Endothelial cell (in vitro differentiated cells): ENCODE results near the gene SLC5A10. TPM values are rescaled to one million over a fixed set of nuclear protein-coding genes. Genes with fewer than 3 reads are reported as not detected.
"Not testable (repeated sequence)": the region's sequence is repeated elsewhere in the genome, so short reads cannot be mapped to it uniquely, and the experiment has no call there.

ENCODE experiments used
- DNase-seq: peaks from one replicate; pipeline ENCODE4 v3.0.0; 2021; ENCODE audit warnings: low spot score
- H3K27ac Mint-ChIP-seq: one replicate; pipeline ENCODE4 v1.8.0; 2021; ENCODE audit warnings: mixed read lengths, inconsistent platforms; ENCODE audit not compliant: unreplicated experiment
- H3K27me3 Mint-ChIP-seq: one replicate; pipeline ENCODE4 v1.8.0; 2021; ENCODE audit warnings: mild to moderate bottlenecking, moderate library complexity, mixed read lengths, inconsistent platforms; ENCODE audit not compliant: unreplicated experiment
- H3K36me3 Mint-ChIP-seq: one replicate; pipeline ENCODE4 v1.8.0; 2021; ENCODE audit warnings: mild to moderate bottlenecking, low read depth, mixed read lengths, inconsistent platforms; ENCODE audit not compliant: unreplicated experiment
- H3K4me1 Mint-ChIP-seq: one replicate; pipeline ENCODE4 v1.8.0; 2021; ENCODE audit warnings: mild to moderate bottlenecking, mixed read lengths, inconsistent platforms; ENCODE audit not compliant: unreplicated experiment
- H3K4me3 Mint-ChIP-seq: one replicate; pipeline ENCODE4 v1.8.0; 2021; ENCODE audit warnings: mild to moderate bottlenecking, mixed read lengths, inconsistent platforms; ENCODE audit not compliant: unreplicated experiment
- H3K9me3 Mint-ChIP-seq: one replicate; pipeline ENCODE4 v1.8.0; 2021; ENCODE audit warnings: mixed read lengths, inconsistent platforms; ENCODE audit not compliant: unreplicated experiment
- total RNA-seq: library from RNA; stranded (reverse); fragmentation: NEBNext Ultra II Directional; extraction: Animal tissue kit (Norgen Biotek cat#: 25700); gene quantifications from one replicate; pipeline ENCODE4 v1.2.1, GENCODE V29; 2021; ENCODE audit not compliant: unreplicated experiment

SLC5A10 gene
- total RNA-seq, 1 donor from 2014 or later, result 0.08 TPM

GRCh38 chr17:19046782-19047375, 94.9 kb downstream of the SLC5A10 start, which contains the start of gene GRAP:
GRAP (minus strand) TSS chr17:19046957; CDS start chr17:19046926, 31 bp downstream.
- H3K4me1 Mint-ChIP-seq, H3K27me3 Mint-ChIP-seq, H3K27ac Mint-ChIP-seq, DNase-seq, H3K4me3 Mint-ChIP-seq, H3K36me3 Mint-ChIP-seq, H3K9me3 Mint-ChIP-seq: not testable (repeated sequence)

GRCh38 chr17:19047510-19047909, 95.5 kb downstream of the SLC5A10 start:
- not testable (repeated sequence) for H3K4me3 Mint-ChIP-seq, H3K4me1 Mint-ChIP-seq, H3K27ac Mint-ChIP-seq, H3K27me3 Mint-ChIP-seq, H3K9me3 Mint-ChIP-seq, H3K36me3 Mint-ChIP-seq
- peak; percentile 1 for DNase-seq

- not testable (repeated sequence) for H3K9me3 Mint-ChIP-seq
Observed at GRCh38 chr17:19048826-19049225, 96.9 kb downstream of the SLC5A10 start.

GRCh38 chr17:19055447-19055846, 103.5 kb downstream of the SLC5A10 start:
- DNase-seq, H3K4me1 Mint-ChIP-seq, H3K36me3 Mint-ChIP-seq, H3K27me3 Mint-ChIP-seq, H3K9me3 Mint-ChIP-seq, H3K4me3 Mint-ChIP-seq, H3K27ac Mint-ChIP-seq: not testable (repeated sequence)

More at GRCh38 chr17:19048826-19049225, 96.9 kb downstream of the SLC5A10 start:
- not testable (repeated sequence) for H3K36me3 Mint-ChIP-seq, H3K27me3 Mint-ChIP-seq, H3K4me3 Mint-ChIP-seq, H3K27ac Mint-ChIP-seq, H3K4me1 Mint-ChIP-seq
- DNase-seq, result peak; percentile 0

- peak; percentile 86 for DNase-seq
- not testable (repeated sequence) for H3K27me3 Mint-ChIP-seq, H3K9me3 Mint-ChIP-seq, H3K4me1 Mint-ChIP-seq, H3K4me3 Mint-ChIP-seq, H3K27ac Mint-ChIP-seq, H3K36me3 Mint-ChIP-seq
Observed at GRCh38 chr17:19062009-19062717, 110.2 kb downstream of the SLC5A10 start.

- H3K9me3 Mint-ChIP-seq, H3K4me3 Mint-ChIP-seq, H3K27me3 Mint-ChIP-seq, H3K27ac Mint-ChIP-seq, H3K4me1 Mint-ChIP-seq, DNase-seq, H3K36me3 Mint-ChIP-seq: not testable (repeated sequence)
Observed at GRCh38 chr17:19062718-19063325, 110.9 kb downstream of the SLC5A10 start.

- not testable (repeated sequence) for H3K27me3 Mint-ChIP-seq, H3K9me3 Mint-ChIP-seq, H3K4me1 Mint-ChIP-seq, H3K36me3 Mint-ChIP-seq, H3K4me3 Mint-ChIP-seq
- peak; percentile 79 for DNase-seq
- peak overlapping the region; percentile 84 for H3K27ac Mint-ChIP-seq
Observed at GRCh38 chr17:19063326-19063956, 111.5 kb downstream of the SLC5A10 start.

- not testable (repeated sequence) for H3K9me3 Mint-ChIP-seq, DNase-seq, H3K4me1 Mint-ChIP-seq, H3K4me3 Mint-ChIP-seq, H3K36me3 Mint-ChIP-seq, H3K27me3 Mint-ChIP-seq, H3K27ac Mint-ChIP-seq
Observed at GRCh38 chr17:19064378-19064777, 112.4 kb downstream of the SLC5A10 start.

- not testable (repeated sequence) for H3K9me3 Mint-ChIP-seq, DNase-seq, H3K36me3 Mint-ChIP-seq, H3K27me3 Mint-ChIP-seq, H3K4me3 Mint-ChIP-seq, H3K4me1 Mint-ChIP-seq, H3K27ac Mint-ChIP-seq
Observed at GRCh38 chr17:19070318-19071168, 118.6 kb downstream of the SLC5A10 start.
